ENCODE measurements around the gene TMOD2. TPM values are rescaled to one million over a fixed set of nuclear protein-coding genes. Genes with fewer than 3 reads are reported as not detected.

Gene TMOD2
- total and polyA plus RNA-seq, 2 donors: 4.8 to 5.7 TPM

DNA sequence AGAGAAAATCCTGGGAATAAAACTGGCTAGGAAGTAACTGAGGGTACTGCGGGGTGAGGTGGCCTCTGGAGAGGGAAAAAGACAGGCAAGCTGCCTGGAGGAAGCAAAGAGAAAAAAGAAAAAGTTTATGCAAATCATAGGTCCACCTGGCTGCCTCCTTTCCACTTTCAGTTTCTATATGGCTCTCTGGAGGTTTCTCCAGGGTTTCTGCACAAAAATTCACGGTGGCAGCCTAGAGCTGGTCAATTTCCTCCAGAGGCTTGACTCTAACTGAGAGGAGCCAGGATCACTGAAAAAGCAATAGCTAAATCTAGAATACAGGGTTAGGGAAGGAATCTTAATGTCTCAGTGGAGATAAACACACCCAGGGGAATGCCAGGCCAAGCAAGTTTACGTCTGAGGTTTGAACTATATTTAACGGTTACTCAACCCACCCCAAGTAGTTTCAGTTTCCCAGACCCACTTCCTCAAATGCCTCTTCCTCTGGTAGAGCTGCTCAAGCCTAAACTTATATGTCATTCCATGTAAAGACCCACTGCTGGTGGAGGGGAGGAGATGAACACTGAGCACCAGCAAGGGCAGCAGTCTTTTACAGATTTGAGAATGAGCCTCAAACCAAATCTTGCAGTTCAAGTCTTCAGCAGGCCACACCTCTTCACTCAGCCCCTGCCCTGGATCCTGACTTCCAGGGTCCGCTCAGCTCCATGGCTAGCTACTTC lies 19.7 kb upstream of the TMOD2 start:
- WGBS: 18% methylated on average over 5 of the region's 5 CpGs
- no peaks in the 10 kb centered on the region for H3K9me3 ChIP-seq (ENCODE audit: control insufficient read depth in 2 of 2, insufficient read depth in 1 of 2, low read length in 1 of 2)
- H3K4me1 ChIP-seq (ENCODE audit: control insufficient read depth in 2 of 2, insufficient read depth in 2 of 2, low read length in 2 of 2): peaks cover 32 to 62% of the 10 kb centered on the region in 2 donors
- H3K36me3 ChIP-seq (ENCODE audit: control insufficient read depth in 2 of 2, insufficient read depth in 2 of 2, low read length in 1 of 2): no peaks in the 10 kb centered on the region
- H3K27me3 ChIP-seq (ENCODE audit: control insufficient read depth in 2 of 2, insufficient read depth in 1 of 2, low read length in 1 of 2): no peaks in the 10 kb centered on the region
- DNase-seq (ENCODE audit: low read depth in 6 of 9, low spot score in 9 of 9): peak in 7 of 9 donors; percentile 49 to 84 (median 60)
- peak overlapping the region; percentile 41 to 51 for H3K4me3 ChIP-seq (ENCODE audit: low read length in 2 of 2)
- H3K27ac ChIP-seq (ENCODE audit: low read depth in 1 of 2, low read length in 1 of 2): peak overlapping the region; percentile 92 to 98

DNA sequence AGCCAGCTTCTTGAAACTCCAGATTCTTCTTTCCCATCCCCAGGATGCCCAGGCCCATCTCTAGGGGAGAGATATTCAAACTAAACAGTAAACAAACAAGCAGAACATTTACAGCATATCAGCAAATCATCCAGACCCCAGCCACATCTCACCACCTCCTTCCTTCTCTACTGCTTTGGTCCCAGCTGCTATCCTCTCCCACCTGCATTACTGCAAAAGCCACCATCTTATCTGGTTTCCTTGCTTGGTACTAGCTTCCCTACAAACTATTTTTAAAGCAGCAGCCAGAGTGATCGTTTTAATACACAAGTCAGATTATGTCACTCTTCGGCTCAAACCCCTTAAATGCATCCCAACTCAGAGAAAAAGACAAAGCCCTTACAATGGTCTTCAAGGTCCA lies 18.8 kb upstream of the TMOD2 start:
- Histone ChIP-seq H3K27me3 (ENCODE audit: control insufficient read depth in 2 of 2, insufficient read depth in 1 of 2, low read length in 1 of 2) (no peaks in the 10 kb centered on the region), H3K4me1 (ENCODE audit: control insufficient read depth in 2 of 2, insufficient read depth in 2 of 2, low read length in 2 of 2) (peaks cover 34 to 65% of the 10 kb centered on the region in 2 donors), H3K4me3 (ENCODE audit: low read length in 2 of 2) (no peak overlapping the region), H3K9me3 (ENCODE audit: control insufficient read depth in 2 of 2, insufficient read depth in 1 of 2, low read length in 1 of 2) (no peaks in the 10 kb centered on the region), H3K27ac (ENCODE audit: low read depth in 1 of 2, low read length in 1 of 2) (peak overlapping the region; percentile 72 to 98), H3K36me3 (ENCODE audit: control insufficient read depth in 2 of 2, insufficient read depth in 2 of 2, low read length in 1 of 2) (no peaks in the 10 kb centered on the region)
- WGBS: 9% methylated on average over 2 of the region's 2 CpGs
- DNase-seq (ENCODE audit: low read depth in 6 of 9, low spot score in 9 of 9): peak in 2 of 9 donors; percentile 36 to 60

- Histone ChIP-seq H3K27ac (ENCODE audit: low read depth in 1 of 2, low read length in 1 of 2) (peak overlapping the region in 1 of 2 donors; percentile 16), H3K9me3 (ENCODE audit: control insufficient read depth in 2 of 2, insufficient read depth in 1 of 2, low read length in 1 of 2) (no peaks in the 10 kb centered on the region), H3K4me3 (ENCODE audit: low read length in 2 of 2) (no peak overlapping the region), H3K27me3 (ENCODE audit: control insufficient read depth in 2 of 2, insufficient read depth in 1 of 2, low read length in 1 of 2) (no peaks in the 10 kb centered on the region), H3K4me1 (ENCODE audit: control insufficient read depth in 2 of 2, insufficient read depth in 2 of 2, low read length in 2 of 2) (peaks cover 38 to 76% of the 10 kb centered on the region in 2 donors), H3K36me3 (ENCODE audit: control insufficient read depth in 2 of 2, insufficient read depth in 2 of 2, low read length in 1 of 2) (no peaks in the 10 kb centered on the region)
- WGBS: 11% methylated on average over 5 of the region's 5 CpGs
- peak in 1 of 9 donors; percentile 56 for DNase-seq (ENCODE audit: low read depth in 6 of 9, low spot score in 9 of 9)
Observed at GRCh38 chr15:51735228-51736010, 16.0 kb upstream of the TMOD2 start.

DNA sequence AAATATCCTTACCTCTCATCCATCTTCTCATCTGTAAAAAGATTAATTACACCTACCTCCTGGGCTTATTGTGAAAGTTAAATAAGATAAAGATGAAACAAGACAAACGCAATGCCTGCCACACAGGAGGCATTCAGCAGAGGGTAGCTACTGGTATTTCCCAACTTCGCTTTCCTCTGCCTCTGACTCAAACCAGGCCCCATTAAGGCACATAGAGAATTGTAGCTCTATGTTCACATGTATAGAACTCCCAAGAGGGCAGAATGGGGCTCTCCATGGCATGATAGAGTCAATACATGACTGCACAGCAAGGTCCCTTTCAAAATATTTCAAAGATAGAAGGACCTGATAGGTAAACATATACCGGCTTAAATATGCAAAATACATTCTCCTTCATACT lies 15.3 kb upstream of the TMOD2 start:
- no peaks in the 10 kb centered on the region for H3K36me3 ChIP-seq (ENCODE audit: control insufficient read depth in 2 of 2, insufficient read depth in 2 of 2, low read length in 1 of 2)
- peak overlapping the region; percentile 45 to 89 for H3K4me3 ChIP-seq (ENCODE audit: low read length in 2 of 2)
- no peaks in the 10 kb centered on the region for H3K9me3 ChIP-seq (ENCODE audit: control insufficient read depth in 2 of 2, insufficient read depth in 1 of 2, low read length in 1 of 2)
- H3K27ac ChIP-seq (ENCODE audit: low read depth in 1 of 2, low read length in 1 of 2): peak overlapping the region; percentile 16 to 19
- whole genome bisulfite sequencing: 46% methylated on average over 3 of the region's 3 CpGs
- no peaks in the 10 kb centered on the region for H3K27me3 ChIP-seq (ENCODE audit: control insufficient read depth in 2 of 2, insufficient read depth in 1 of 2, low read length in 1 of 2)
- peaks cover 35 to 71% of the 10 kb centered on the region in 2 donors for H3K4me1 ChIP-seq (ENCODE audit: control insufficient read depth in 2 of 2, insufficient read depth in 2 of 2, low read length in 2 of 2)
- DNase-seq (ENCODE audit: low read depth in 6 of 9, low spot score in 9 of 9): peak in 1 of 9 donors; percentile 34

GRCh38 chr15:51736751-51737521 lies 14.5 kb upstream of the TMOD2 start:
- DNase-seq (ENCODE audit: low read depth in 6 of 9, low spot score in 9 of 9): peak in 4 of 9 donors; percentile 38 to 66 (median 46)
- H3K36me3 ChIP-seq (ENCODE audit: control insufficient read depth in 2 of 2, insufficient read depth in 2 of 2, low read length in 1 of 2): no peaks in the 10 kb centered on the region
- WGBS: under 1% methylated on average over 69 of the region's 69 CpGs
- peaks cover 29 to 63% of the 10 kb centered on the region in 2 donors for H3K4me1 ChIP-seq (ENCODE audit: control insufficient read depth in 2 of 2, insufficient read depth in 2 of 2, low read length in 2 of 2)
- peak overlapping the region; percentile 16 to 94 for H3K27ac ChIP-seq (ENCODE audit: low read depth in 1 of 2, low read length in 1 of 2)
- no peaks in the 10 kb centered on the region for H3K9me3 ChIP-seq (ENCODE audit: control insufficient read depth in 2 of 2, insufficient read depth in 1 of 2, low read length in 1 of 2)
- peak overlapping the region; percentile 45 to 89 for H3K4me3 ChIP-seq (ENCODE audit: low read length in 2 of 2)
- no peaks in the 10 kb centered on the region for H3K27me3 ChIP-seq (ENCODE audit: control insufficient read depth in 2 of 2, insufficient read depth in 1 of 2, low read length in 1 of 2)

GRCh38 chr15:51737522-51738305 lies 13.7 kb upstream of the TMOD2 start, which contains the start of gene LYSMD2:
TSS of gene LYSMD2 (minus strand) at chr15:51737655. CDS start at chr15:51737622, 33 bp downstream.
- DNase-seq (ENCODE audit: low read depth in 6 of 9, low spot score in 9 of 9): peak in 4 of 9 donors; percentile 44 to 78 (median 56)
- Histone ChIP-seq H3K36me3 (ENCODE audit: control insufficient read depth in 2 of 2, insufficient read depth in 2 of 2, low read length in 1 of 2) (no peaks in the 10 kb centered on the region), H3K27ac (ENCODE audit: low read depth in 1 of 2, low read length in 1 of 2) (peak within 1 kb of the TSS; percentile 67 to 94), H3K4me1 (ENCODE audit: control insufficient read depth in 2 of 2, insufficient read depth in 2 of 2, low read length in 2 of 2) (peaks cover 22 to 55% of the 10 kb centered on the region in 2 donors), H3K4me3 (ENCODE audit: low read length in 2 of 2) (peak within 1 kb of the TSS; percentile 46 to 89), H3K27me3 (ENCODE audit: control insufficient read depth in 2 of 2, insufficient read depth in 1 of 2, low read length in 1 of 2) (no peaks in the 10 kb centered on the region), H3K9me3 (ENCODE audit: control insufficient read depth in 2 of 2, insufficient read depth in 1 of 2, low read length in 1 of 2) (no peaks in the 10 kb centered on the region)
- under 1% methylated on average over 67 of the region's 67 CpGs for WGBS

DNA sequence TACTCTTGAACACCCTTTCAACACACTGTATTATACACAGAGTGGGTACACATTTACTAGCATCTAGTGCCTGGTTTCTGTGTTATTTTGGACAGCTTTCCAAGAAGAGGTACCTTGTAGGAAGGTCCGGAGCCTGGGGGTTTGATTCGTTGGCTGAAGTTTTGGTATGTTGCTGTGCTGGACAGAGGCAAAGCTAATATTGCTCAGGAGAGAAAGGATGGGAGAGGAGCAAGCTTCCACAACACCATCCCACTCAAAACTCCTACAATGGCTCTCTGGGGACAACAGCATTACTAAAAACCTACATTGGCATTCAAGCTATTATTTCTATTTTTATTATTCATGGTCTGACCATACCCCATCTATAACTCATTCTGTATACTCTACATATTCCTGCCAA lies 12.8 kb upstream of the TMOD2 start:
- Histone ChIP-seq H3K4me1 (ENCODE audit: control insufficient read depth in 2 of 2, insufficient read depth in 2 of 2, low read length in 2 of 2) (peaks cover 18 to 46% of the 10 kb centered on the region in 2 donors), H3K4me3 (ENCODE audit: low read length in 2 of 2) (no peak overlapping the region), H3K36me3 (ENCODE audit: control insufficient read depth in 2 of 2, insufficient read depth in 2 of 2, low read length in 1 of 2) (no peaks in the 10 kb centered on the region), H3K9me3 (ENCODE audit: control insufficient read depth in 2 of 2, insufficient read depth in 1 of 2, low read length in 1 of 2) (no peaks in the 10 kb centered on the region), H3K27me3 (ENCODE audit: control insufficient read depth in 2 of 2, insufficient read depth in 1 of 2, low read length in 1 of 2) (no peaks in the 10 kb centered on the region), H3K27ac (ENCODE audit: low read depth in 1 of 2, low read length in 1 of 2) (no peak overlapping the region)
- DNase-seq (ENCODE audit: low read depth in 6 of 9, low spot score in 9 of 9): no peak
- WGBS: 95% methylated on average over 2 of the region's 2 CpGs

- no peaks in the 10 kb centered on the region for H3K27me3 ChIP-seq (ENCODE audit: control insufficient read depth in 2 of 2, insufficient read depth in 1 of 2, low read length in 1 of 2)
- no peak overlapping the region for H3K4me3 ChIP-seq (ENCODE audit: low read length in 2 of 2)
- no peaks in the 10 kb centered on the region for H3K36me3 ChIP-seq (ENCODE audit: control insufficient read depth in 2 of 2, insufficient read depth in 2 of 2, low read length in 1 of 2)
- no peak for DNase-seq (ENCODE audit: low read depth in 6 of 9, low spot score in 9 of 9)
- peaks cover 18 to 40% of the 10 kb centered on the region in 2 donors for H3K4me1 ChIP-seq (ENCODE audit: control insufficient read depth in 2 of 2, insufficient read depth in 2 of 2, low read length in 2 of 2)
- no peak overlapping the region for H3K27ac ChIP-seq (ENCODE audit: low read depth in 1 of 2, low read length in 1 of 2)
- no peaks in the 10 kb centered on the region for H3K9me3 ChIP-seq (ENCODE audit: control insufficient read depth in 2 of 2, insufficient read depth in 1 of 2, low read length in 1 of 2)
- WGBS: 95% methylated on average over 2 of the region's 2 CpGs
Observed at GRCh38 chr15:51739061-51739712, 12.2 kb upstream of the TMOD2 start.
